Erythroblast (primary cell): ENCODE data around the gene NPAS2.

Experiments
- GATA1 ChIP-seq: IDR thresholded peaks from 2 replicates; pipeline ENCODE4 v1.6.1; 2011; ENCODE audit warnings: low read depth, mild to moderate bottlenecking, control low read depth, low read length, moderate library complexity
- POLR2A ChIP-seq: IDR thresholded peaks from 2 replicates; pipeline ENCODE4 v1.6.1; 2011; ENCODE audit warnings: mild to moderate bottlenecking, low read length

DNA sequence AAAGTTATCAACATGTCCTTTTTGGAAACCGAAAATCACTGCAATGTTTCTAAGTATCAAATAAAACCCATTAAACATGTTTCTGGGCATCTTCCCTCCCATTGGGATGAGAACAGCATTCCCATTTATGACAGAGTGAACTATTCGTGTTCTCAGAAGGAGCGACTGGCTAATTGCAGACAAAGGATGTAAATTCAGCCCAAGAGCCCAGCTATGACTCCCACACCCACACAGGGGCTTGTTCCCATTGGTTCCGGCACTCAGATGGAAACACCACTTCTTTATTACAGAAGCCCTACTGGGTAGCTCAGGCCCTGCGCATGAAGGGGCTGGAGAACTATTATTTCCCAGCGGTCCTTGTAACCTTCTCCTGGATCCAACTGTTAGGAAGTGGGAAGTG, 16.6 kb upstream of the NPAS2 start:
- no peak for TF ChIP-seq POLR2A
- TF ChIP-seq GATA1, result no peak
